HepG2 (cell line): ENCODE data around the gene CTF1. TPM values are rescaled to one million over a fixed set of nuclear protein-coding genes. Genes with fewer than 3 reads are reported as not detected.

Experiments used
- DDIT3 ChIP-seq: sonication (generic); formaldehyde crosslinking; IDR thresholded peaks from 2 replicates; pipeline ENCODE4 v1.4.0; 2020; ENCODE audit warnings: mild to moderate bottlenecking, missing genetic modification reagents
- E2F2 ChIP-seq: sonication (generic); formaldehyde crosslinking; IDR thresholded peaks from 2 replicates; pipeline ENCODE4 v1.4.0; 2020; ENCODE audit warnings: missing genetic modification reagents, borderline replicate concordance
- GPN1 ChIP-seq: sonication (generic); formaldehyde crosslinking; IDR thresholded peaks from 2 replicates; pipeline ENCODE4 v1.5.1; 2020; ENCODE audit warnings: missing genetic modification reagents, borderline replicate concordance
- GTF3A ChIP-seq: sonication (generic); formaldehyde crosslinking; conservative IDR thresholded peaks from 2 replicates; pipeline ENCODE4 v1.4.0; 2020; ENCODE audit warnings: mild to moderate bottlenecking, missing genetic modification reagents
- HIVEP1 ChIP-seq: sonication (generic); formaldehyde crosslinking; IDR thresholded peaks from 2 replicates; pipeline ENCODE4 v1.4.0; 2020; ENCODE audit warnings: mild to moderate bottlenecking, missing genetic modification reagents
- MTF2 ChIP-seq: sonication (generic); formaldehyde crosslinking; IDR thresholded peaks from 2 replicates; pipeline ENCODE4 v1.5.0; 2020; ENCODE audit warnings: missing genetic modification reagents, borderline replicate concordance
- NFIB ChIP-seq: sonication (generic); formaldehyde crosslinking; IDR thresholded peaks from 2 replicates; pipeline ENCODE4 v1.9.0; 2021; ENCODE audit warnings: missing genetic modification reagents, mild to moderate bottlenecking, borderline replicate concordance
- NFKB2 ChIP-seq: sonication (generic); formaldehyde crosslinking; IDR thresholded peaks from 2 replicates; pipeline ENCODE4 v1.4.0; 2020; ENCODE audit warnings: missing genetic modification reagents, borderline replicate concordance
- PRPF4 ChIP-seq: fragments of 200-400 bp; formaldehyde crosslinking; IDR thresholded peaks from 2 replicates; pipeline ENCODE4 v1.6.1; 2016; ENCODE audit warnings: low read length, low read depth; ENCODE audit not compliant: poor library complexity, severe bottlenecking
- TBL1XR1 ChIP-seq: fragments of 150-350 bp; IDR thresholded peaks from 2 replicates; pipeline ENCODE4 v1.6.1; 2014; ENCODE audit warnings: borderline replicate concordance, low read length; ENCODE audit not compliant: partially characterized antibody
- TBP ChIP-seq: sonication (generic); formaldehyde crosslinking; IDR thresholded peaks from 2 replicates; pipeline ENCODE4 v1.5.0; 2020; ENCODE audit warnings: missing genetic modification reagents
- THAP8 ChIP-seq: sonication (generic); formaldehyde crosslinking; IDR thresholded peaks from 2 replicates; pipeline ENCODE4 v1.5.1; 2020; ENCODE audit warnings: missing genetic modification reagents, mild to moderate bottlenecking, borderline replicate concordance
- ZFP62 ChIP-seq: sonication (generic); formaldehyde crosslinking; IDR thresholded peaks from 2 replicates; pipeline ENCODE4 v1.4.0; 2020; ENCODE audit warnings: missing genetic modification reagents
- ZNF674 ChIP-seq: sonication (generic); formaldehyde crosslinking; IDR thresholded peaks from 2 replicates; pipeline ENCODE4 v1.5.0; 2020; ENCODE audit warnings: low read depth, mild to moderate bottlenecking, missing genetic modification reagents
- ZNF709 ChIP-seq: sonication (generic); formaldehyde crosslinking; IDR thresholded peaks from 2 replicates; pipeline ENCODE4 v1.5.0; 2020; ENCODE audit warnings: mild to moderate bottlenecking, missing genetic modification reagents
- ZNF720 ChIP-seq: sonication (generic); formaldehyde crosslinking; IDR thresholded peaks from 2 replicates; pipeline ENCODE4 v1.4.0; 2020; ENCODE audit warnings: missing genetic modification reagents
- ZSCAN22 ChIP-seq: sonication (generic); formaldehyde crosslinking; IDR thresholded peaks from 2 replicates; pipeline ENCODE4 v1.4.0; 2020; ENCODE audit warnings: mild to moderate bottlenecking, missing genetic modification reagents
- ZSCAN29 ChIP-seq: sonication (generic); formaldehyde crosslinking; conservative IDR thresholded peaks from 2 replicates; pipeline ENCODE4 v1.4.0; 2020; ENCODE audit warnings: mild to moderate bottlenecking, missing genetic modification reagents
- ZSCAN9 ChIP-seq: IDR thresholded peaks from 2 replicates; pipeline ENCODE4 v1.6.1; 2016; ENCODE audit warnings: borderline replicate concordance
- polyA plus RNA-seq, 8 experiments: library from polyadenylated mRNA; depleted of rRNA in 3 of 8; stranded (reverse) in 7 of 8; unstranded in 1 of 8; fragments of >200 nt; fragmentation: Illumina TruSeq in 4 of 8; extraction: Trizol in 4 of 8; gene quantifications; 2 replicates each; pipeline versions ENCODE4 v1.2.1 to v1.2.3, GENCODE V29; 2011 to 2016; ENCODE audit warnings: low read depth in 4 of 8, missing spikeins in 1 of 8, mixed read lengths in 1 of 8; ENCODE audit not compliant: insufficient read depth in 1 of 8
- total RNA-seq, 5 experiments: library from RNA; depleted of rRNA; stranded (reverse); fragments of >200 nt; fragmentation: Illumina TruSeq; extraction: Trizol; gene quantifications; 2 replicates each; pipeline ENCODE4 v1.2.3, GENCODE V29; 2016; ENCODE audit warnings: low read depth in 1 of 5
- TF ChIP-seq, protein P1 (sequence below): sonication (generic); formaldehyde crosslinking; IDR thresholded peaks from 2 replicates; pipeline ENCODE4 v1.4.0; 2020; ENCODE audit warnings: low read depth, missing genetic modification reagents
- TF ChIP-seq, protein P2 (sequence below): IDR thresholded peaks from 2 replicates; pipeline ENCODE4 v1.6.1; 2016; ENCODE audit warnings: mild to moderate bottlenecking, missing biosample characterization, missing genetic modification reagents
- TF ChIP-seq, protein P3 (sequence below): IDR thresholded peaks from 2 replicates; pipeline ENCODE4 v1.6.1; 2016; ENCODE audit warnings: mild to moderate bottlenecking

The CTF1 gene
- total and polyA plus RNA-seq, 2 of the 13 experiments (the other 11 are each of a cell fraction or from before 2014, with no cell fraction given) = 0.13 to 1.8 TPM

DNA sequence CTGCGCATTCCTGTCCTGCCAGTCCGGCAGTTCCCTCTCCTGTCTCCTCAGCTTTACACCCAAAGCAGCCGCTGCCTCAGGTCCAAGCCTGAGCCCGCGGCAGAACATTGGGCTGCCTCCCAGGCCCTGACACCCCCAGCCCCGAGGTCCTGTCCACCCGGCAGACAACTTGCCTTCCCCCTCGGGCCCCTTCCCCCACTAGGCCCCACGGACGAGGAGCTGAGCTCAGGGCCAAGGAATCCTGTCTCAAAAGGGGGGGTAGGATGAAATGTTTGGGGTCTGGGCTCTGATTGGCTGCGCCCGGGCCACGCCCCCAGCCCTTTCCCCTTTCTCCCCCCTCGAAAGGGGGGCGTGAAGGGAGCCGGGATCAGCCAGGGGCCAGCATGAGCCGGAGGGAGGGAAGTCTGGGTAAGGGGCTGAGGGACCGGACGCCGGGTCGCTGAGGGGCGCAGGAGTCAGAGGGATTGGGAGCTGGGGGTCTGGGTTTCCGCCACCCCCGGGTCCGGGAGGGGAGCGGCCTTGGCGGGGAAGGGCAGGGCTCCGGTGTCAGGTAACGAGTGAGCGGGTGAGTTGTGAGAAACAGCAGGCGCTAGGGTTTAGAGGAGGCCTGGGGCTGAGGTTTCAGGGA is at the start of gene CTF1 (continued):
- TF ChIP-seq, protein P1, sequence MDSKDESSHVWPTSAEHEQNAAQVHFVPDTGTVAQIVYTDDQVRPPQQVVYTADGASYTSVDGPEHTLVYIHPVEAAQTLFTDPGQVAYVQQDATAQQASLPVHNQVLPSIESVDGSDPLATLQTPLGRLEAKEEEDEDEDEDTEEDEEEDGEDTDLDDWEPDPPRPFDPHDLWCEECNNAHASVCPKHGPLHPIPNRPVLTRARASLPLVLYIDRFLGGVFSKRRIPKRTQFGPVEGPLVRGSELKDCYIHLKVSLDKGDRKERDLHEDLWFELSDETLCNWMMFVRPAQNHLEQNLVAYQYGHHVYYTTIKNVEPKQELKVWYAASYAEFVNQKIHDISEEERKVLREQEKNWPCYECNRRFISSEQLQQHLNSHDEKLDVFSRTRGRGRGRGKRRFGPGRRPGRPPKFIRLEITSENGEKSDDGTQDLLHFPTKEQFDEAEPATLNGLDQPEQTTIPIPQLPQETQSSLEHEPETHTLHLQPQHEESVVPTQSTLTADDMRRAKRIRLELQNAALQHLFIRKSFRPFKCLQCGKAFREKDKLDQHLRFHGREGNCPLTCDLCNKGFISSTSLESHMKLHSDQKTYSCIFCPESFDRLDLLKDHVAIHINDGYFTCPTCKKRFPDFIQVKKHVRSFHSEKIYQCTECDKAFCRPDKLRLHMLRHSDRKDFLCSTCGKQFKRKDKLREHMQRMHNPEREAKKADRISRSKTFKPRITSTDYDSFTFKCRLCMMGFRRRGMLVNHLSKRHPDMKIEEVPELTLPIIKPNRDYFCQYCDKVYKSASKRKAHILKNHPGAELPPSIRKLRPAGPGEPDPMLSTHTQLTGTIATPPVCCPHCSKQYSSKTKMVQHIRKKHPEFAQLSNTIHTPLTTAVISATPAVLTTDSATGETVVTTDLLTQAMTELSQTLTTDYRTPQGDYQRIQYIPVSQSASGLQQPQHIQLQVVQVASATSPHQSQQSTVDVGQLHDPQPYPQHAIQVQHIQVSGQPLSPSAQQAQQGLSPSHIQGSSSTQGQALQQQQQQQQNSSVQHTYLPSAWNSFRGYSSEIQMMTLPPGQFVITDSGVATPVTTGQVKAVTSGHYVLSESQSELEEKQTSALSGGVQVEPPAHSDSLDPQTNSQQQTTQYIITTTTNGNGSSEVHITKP (CRISPR knock-in tag) = 0 out of 2 replicates have a peak, but pooled peaks have one; percentile 7
- TF ChIP-seq PRPF4 (no peak), ZSCAN29 (CRISPR knock-in tag) (no peak), TBP (CRISPR knock-in tag) (no peak), HIVEP1 (CRISPR knock-in tag) (peak; percentile 70; the same call in 1 of the 2 replicates), MTF2 (CRISPR knock-in tag) (no peak), ZNF709 (CRISPR knock-in tag) (peak; percentile 65; the same call in 1 of the 2 replicates), TBL1XR1 (no peak), ZFP62 (CRISPR knock-in tag) (no peak), NFKB2 (CRISPR knock-in tag) (peak; percentile 73; the same call in 1 of the 2 replicates), NFIB (no peak), GPN1 (CRISPR knock-in tag) (no peak), ZSCAN9 (CRISPR knock-in tag) (no peak), ZNF674 (CRISPR knock-in tag) (no peak), THAP8 (CRISPR knock-in tag) (no peak), ZNF720 (CRISPR knock-in tag) (no peak), ZSCAN22 (CRISPR knock-in tag) (no peak), E2F2 (CRISPR knock-in tag) (no peak), DDIT3 (CRISPR knock-in tag) (no peak), GTF3A (CRISPR knock-in tag) (no peak)
- TF ChIP-seq, protein P2, sequence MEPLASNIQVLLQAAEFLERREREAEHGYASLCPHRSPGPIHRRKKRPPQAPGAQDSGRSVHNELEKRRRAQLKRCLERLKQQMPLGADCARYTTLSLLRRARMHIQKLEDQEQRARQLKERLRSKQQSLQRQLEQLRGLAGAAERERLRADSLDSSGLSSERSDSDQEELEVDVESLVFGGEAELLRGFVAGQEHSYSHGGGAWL (CRISPR knock-in tag) = no peak; the same call in 1 of the 2 replicates
- TF ChIP-seq, protein P3, sequence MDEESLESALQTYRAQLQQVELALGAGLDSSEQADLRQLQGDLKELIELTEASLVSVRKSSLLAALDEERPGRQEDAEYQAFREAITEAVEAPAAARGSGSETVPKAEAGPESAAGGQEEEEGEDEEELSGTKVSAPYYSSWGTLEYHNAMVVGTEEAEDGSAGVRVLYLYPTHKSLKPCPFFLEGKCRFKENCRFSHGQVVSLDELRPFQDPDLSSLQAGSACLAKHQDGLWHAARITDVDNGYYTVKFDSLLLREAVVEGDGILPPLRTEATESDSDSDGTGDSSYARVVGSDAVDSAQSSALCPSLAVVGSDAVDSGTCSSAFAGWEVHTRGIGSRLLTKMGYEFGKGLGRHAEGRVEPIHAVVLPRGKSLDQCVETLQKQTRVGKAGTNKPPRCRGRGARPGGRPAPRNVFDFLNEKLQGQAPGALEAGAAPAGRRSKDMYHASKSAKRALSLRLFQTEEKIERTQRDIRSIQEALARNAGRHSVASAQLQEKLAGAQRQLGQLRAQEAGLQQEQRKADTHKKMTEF (CRISPR knock-in tag) = peak; percentile 30; the same call in 1 of the 2 replicates
